ENCODE data around the gene PCBD1.
"Not testable (repeated sequence)": the region's sequence is repeated elsewhere in the genome, so short reads cannot be mapped to it uniquely, and the experiment has no call there.

Gene PCBD1

DNA sequence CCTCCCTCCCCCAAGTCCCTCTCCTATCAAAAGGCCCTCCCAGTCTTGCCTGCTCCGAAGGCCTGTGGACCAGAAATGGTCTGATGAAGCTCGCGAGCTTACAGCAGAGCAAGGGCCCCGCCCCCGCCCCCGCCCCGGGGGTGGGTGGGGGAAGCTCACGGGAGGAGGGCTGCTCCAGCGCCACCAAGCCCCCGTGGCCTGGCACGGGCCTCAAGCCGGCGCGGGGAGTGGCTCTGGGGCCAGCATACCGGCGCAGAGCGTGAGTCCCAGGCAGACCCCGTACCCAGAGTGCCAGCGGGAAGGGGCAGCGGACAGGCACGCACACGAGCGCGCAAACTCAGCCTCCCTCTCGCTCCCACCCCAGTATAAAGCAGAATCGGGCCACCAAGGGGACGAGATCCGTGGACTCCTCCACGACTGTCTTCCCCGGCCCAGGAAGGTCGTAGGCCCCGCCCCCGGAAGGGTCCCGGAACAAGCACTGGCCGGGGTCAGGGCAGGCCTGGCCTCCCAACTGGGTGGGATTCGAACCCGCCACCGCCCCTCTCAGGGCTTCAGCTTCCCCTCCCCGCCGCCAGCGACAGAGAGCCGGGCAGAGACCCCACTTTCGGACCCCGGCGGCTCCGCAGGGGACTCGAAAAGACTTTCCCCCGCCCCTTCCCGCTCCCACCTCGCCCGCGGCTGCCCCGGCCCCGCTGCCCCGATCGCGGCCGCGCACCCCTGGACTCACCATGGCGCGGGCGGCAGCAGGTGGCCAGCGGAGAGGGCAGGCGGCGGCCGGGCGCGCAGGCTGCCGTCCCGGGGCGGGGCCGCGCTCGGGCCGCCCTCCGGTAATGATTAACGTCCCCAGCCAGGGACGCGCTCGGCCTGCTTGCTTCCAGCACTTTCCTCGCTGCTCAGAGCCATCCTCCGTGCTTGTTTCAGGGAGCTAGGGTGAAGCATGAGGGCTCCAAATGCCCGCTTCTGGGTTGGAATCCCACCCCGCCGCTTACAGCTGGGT, at the start of gene PCBD1:
Gene PCBD1, minus strand, starts transcription at position 762 of the 997 bp plus-strand sequence. Its CDS starts 32 bp downstream, at position 730.
- peak; percentile 74 for DNase-seq

DNA sequence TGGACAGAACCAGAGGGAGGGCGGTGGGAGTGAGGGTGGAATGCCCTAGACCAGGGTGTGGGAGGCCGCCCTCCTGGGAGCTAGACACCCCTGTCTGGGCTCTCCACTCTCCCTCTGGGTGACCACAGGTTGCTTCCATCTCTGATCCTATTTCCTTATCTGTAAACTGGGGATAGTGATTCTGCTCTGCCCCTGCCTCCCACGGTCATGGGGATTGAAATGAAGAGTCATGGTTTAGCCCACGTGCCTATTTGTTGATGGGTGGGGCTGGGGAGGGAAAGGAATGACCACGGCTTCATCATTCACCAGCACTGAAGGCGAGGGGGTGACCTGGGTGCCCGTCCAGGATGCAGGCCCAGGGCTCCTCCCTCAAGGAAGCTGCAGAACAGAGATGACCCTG, 49.3 kb upstream of the PCBD1 start:
- no peak for DNase-seq

DNA sequence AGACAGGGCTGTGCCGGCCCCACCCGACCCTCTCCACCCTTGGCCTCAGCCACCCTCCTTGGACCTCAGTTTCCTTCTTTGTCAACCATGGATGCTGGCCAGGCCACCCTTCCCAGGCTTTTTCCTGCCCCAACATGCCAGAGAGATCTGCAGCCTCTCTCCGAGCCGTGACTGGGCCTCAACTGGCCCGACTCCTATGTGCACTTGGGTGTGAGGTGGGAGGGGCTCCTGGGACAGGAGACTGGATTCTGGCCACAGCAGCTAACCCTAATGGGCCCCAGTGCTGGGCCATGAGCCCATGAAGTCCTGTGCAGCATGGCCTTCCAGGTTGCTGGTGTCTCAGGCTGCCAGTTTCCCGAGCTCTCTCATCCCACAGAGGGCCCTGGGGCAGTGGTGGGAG, 47.7 kb upstream of the PCBD1 start:
- no peak for DNase-seq

DNA sequence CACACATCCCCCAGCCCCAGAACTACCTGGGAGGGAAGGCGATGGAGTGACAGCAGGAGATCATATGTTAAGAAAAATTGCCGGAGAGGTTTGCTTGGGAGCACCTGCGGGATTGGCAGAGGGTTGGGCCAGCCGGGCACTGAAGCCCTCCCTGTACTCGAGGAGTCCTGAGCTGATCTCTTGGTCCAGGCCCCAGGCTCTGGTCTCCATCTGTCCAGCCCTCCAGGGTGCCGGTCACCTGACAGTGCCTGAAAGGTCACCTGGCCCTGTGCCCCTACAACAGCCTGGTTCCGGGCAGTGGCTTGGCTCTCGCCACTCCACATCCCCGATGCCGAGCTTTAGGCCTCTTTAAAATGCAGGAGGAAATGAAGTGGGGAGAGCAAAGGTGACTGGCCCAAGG, 47.3 kb upstream of the PCBD1 start:
- no peak for DNase-seq

DNA sequence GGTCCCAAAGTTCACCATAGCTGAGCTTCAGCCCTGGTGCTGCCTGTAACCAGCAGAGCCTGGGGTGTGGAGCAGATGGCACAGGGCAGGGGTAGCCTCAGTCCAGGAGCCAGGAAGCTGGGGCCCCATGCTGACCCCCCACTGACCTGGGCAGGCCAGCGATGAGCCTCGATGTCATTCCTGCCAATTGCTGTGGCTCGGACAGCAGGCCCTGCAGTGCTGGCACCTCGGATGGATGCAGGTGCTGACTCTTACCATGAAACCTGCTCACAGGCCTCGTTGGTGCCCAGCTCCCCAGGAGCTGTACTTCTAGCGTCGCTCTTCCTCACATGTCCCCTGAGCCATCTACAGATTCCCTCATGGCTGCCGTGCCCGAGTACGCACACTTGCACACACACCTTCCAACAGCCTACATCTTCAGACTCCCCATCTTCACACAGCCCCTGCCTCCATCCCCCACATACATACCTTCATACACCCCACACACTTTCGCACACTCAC, 46.8 kb upstream of the PCBD1 start:
- no peak for DNase-seq

DNA sequence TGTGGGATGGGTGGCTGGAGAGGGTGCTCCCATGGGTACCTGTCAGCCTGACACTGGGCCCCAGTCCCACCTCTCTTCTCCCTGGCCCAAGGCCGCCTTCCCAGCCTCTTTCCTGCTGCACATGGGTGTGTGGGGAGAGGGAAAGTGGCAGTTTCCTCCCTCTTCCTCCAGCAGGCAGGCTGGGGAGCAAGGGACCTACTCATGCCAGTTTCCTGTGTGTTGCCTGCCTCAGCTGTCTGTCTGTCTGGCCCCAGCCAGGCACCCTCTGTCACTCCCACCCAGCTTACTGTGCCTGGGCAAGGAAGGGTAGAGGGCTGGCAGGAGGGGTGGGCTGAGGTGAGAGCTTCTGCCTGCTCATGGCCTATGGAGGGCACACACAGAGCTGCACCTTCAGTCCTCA, 46.3 kb upstream of the PCBD1 start:
- no peak for DNase-seq

DNA sequence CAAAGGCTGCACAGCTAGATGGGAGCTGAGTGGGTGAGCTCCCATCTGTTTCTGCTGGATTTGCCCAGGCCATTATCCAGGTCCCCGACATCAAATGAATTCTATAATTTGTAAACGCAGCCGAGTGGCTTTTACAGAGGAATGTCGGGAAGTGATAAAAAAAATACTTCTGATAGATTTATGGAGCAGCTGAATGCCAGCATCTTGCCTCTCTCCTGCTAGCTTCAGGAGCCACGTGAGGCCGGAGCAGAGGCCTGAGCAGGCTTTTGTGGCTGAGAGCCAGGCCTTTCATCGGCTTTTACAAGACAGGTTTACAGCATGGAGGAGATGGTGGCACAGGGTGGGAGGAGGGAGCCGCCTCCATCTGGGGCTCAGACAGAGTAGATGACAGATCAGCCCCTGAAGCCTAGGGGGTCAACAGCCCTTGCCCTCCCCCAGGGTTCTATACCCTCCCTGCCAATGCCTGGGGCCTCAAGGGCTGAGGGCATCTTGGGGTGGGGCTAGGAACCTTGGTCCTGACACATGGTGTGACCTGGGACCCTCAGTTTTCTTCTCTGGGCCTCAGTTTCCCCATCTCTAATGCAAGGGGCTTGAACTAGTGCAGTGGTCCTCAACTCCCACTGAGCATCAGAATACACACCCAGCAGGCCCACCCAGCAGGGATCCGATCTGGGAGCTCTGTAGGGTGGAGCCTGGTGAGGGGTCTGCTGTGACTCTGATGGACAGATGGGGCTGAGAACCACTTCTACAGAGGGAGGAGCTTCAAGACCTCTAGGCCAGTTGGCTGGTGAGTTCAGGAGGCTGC, 44.2 kb upstream of the PCBD1 start:
- DNase-seq = no peak

DNA sequence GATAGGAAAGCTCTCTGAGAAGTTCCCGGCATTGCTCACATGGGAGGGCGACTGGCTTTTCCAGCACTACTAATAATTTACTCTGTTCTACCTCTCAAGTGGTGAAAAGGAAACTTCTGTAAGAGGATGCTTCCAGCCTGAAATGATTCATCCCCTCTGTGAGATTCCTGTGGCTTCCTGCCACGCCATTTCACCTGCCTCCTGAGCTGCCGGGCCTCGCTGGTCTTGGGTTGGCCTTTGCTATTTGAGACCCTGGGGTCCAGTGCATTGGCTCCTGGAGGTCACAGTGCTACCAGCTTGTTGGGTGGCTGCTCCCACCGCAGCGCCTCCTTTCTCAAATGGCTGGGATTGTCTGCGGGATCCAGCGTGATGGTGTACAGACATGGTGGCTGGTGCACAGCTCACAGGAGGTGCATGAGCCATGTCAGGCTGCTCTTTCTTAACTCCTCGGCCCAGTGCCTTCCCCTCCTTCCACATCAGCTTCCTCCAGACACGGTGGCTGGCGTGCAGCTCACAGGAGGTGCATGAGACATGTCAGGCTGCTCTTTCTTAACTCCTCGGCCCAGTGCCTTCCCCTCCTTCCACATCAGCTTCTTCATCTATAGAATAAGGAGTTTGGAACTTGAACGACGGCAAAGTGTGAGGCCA, 42.9 kb upstream of the PCBD1 start:
- DNase-seq = peak; percentile 54

DNA sequence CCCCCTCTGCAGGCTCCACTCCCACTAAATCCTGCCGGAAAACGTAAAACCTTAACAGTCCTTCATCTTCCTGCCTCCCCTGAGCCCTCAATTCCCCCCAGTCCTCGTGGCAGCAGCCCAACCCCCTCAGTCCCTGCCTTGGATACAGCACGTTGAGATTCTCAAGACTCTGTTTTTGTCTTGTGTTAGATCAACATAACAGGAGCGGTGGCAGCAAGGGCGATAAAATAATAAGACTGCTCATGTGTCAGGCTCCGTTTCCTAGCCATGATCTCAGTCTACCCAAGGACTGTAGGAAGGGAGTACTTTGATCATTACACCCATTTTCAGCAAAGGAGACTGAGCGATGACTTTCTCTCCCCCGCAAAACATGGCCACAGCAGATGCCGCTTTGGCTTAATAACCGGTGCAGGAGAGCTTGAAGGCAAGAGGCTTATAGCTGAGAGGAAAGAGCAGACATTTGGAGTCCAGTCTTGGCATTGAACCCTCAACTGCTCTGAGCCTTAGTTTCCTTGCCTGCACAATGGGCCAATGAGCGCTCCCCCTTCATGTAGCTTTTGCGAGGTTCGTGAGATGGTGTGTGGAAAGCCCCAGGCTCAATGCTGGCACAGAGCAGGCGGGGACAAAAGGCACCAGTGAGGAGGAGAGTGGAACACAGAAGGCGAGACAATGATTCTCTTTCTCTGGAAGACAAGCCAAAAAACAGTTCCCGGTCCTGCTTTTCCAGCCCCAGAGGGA, 42.1 kb upstream of the PCBD1 start:
- DNase-seq = no peak

DNA sequence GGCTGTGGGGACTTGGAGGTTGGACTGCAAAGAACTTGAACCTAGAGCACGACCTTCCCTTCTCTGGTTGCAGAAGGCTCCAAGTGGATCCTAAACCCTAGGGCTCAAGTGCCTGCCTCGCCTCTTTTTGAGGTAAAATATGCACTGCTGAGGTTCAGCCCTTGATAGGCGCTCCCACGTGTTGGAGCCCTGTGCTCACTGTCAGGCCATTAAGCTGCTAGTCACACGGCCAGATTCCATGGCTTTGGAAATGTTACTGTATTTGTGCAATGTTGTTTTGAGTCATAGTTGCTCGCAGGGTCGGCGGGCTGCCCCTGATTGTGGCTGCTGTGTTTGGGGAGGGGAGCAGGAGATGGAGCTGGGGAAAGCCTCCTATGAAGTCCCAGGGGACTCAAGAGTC, 39.8 kb upstream of the PCBD1 start:
- DNase-seq = no peak

DNA sequence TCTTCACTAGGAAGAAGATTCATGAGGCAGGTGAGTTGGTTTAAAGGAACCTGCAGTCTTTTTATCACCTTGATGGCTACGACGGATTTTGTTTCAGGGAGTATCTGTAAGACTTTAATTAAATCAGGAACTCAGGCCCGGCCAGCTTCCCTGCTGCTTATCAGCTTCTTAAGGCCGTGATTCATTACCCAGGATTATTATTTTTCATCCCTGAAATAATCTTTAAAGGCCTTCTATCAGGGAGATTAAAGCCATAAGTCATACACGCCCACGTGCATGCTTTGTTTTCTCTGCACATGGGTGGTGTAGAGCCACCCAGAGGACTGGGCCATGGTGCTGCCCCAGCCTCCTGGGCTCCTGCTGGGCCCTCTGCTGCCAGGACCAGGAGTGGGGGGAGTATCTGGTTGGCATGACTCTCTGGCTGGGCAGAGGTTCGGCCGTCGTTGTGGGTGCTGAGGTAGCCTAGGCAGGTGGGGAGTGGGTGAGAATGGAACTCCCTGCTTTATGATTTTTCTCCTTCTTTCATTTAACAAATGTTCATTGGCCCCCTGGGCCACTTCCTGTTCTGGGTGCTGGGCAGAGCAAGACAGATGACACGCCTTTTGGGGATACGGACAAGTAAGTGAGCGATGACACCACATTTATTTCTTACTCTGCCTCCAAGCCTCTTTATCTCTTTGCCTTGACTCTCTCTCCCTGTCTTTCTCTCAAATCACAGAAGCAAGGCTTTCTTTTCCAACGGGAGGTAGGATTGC, 39.0 kb upstream of the PCBD1 start:
- DNase-seq = no peak

DNA sequence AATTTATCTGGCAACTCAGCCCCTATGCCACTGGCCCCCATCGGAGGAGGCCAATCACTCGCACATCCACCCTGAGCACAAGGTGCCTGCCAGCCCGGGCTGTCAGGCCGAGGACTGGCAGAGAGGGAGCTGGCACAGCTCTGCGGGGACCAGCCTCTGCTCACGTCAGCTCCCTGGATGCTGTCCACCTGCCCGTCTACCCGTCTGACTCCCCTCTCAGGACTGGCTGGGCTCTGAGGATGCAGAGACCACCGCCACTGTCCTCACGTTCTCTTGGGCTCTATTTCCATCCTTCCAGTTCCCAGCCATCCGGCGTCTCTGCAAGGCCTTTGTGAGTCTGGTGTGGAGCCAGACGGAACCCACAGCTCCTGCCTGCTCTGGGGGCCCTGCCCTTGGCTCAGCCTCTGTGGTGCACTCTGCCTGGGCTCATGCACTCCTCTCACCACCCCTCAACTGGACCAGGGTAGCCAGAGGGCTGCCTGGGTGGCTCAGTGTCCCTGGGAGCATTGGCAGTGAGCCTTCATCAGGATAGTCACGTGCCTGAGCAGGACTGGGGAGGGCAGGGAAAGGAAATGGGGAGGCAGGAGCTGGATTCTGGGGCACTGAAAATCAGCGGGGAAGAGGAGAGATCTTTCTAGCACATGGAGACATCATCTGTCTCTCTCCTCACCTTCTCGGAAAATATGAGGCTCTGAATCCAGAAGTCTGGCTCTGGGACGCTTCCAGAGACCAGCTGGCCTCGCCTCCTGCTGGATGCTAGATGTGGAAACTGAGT, 38.0 kb upstream of the PCBD1 start:
- no peak for DNase-seq

DNA sequence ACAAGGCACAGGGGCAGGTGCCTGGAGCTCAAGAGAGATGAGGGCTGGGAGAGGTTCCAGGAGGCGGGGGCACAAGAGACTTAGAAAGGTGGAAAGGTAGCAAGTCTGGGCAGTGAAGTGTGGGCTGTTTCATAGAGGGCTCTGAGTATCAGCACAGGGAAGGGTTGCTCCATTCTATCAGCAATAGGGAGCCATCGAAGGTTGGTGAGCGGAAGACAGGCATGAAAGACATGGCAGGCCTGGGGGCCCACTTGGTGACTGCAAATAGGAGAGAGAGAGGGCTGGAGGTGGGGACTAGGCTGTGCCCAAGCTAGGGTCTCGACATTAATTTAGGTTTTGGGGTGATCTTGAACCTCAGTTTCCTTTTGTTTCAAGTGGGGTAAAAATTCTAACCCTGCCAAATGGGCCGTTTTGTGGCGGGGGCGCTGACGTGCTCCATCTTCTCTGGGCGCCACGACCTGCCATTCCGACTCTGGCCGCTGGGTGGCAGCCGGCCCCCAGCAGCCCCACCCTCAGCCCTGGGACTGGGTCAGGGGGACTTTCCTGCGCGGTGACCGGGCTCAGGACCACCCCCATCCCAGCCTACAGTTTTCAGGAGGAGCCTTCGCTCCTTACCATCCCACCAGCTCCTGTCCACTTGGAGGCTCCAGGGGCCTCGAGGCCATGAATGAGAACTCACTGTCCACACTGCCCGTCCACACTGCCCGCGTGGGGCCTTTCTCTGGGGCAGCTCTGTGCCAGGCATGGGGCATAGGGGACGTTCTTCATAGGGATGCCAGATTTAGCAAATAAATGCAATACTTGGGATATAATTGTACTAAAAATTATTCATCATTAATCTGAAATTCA, 37.2 kb upstream of the PCBD1 start:
- DNase-seq = no peak

DNA sequence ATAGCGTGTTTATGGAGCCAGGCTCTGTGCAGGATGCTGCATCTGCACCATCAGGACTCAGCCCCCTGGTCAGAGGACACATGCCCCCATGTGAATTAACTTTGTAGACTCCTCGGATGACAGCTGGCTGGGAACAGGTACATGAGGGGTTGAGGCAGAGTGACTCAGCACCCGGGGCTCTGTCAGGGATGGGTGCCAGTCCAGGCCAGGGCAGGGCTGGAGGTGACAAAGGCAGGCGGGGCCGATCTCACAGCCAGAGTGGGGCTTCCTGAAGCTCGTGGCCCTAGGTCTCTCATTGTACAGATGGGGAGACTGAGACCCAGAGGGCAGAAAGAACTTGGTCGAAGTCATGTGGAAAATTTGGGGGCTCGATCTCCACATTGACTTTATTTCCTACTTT, 35.3 kb upstream of the PCBD1 start:
- DNase-seq = no peak

DNA sequence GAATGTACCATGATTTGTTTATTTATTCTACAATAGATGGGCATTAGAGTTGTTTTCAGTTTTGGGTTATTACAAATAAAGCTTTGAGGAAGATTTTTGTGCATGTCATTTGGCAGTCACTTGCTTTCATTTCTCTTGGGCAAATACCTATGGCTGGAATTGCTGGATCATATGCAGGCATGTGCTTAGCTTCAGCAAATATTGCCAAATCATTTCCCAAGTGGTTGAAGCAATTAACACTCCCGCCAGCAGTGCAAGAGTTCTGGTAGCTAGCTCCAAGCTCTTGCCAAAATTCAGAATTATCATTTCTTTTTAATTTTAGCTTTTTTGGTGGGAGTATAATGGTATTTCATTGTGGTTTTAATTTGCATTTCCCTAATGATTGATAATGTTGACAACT, 32.9 kb upstream of the PCBD1 start:
- no peak for DNase-seq

DNA sequence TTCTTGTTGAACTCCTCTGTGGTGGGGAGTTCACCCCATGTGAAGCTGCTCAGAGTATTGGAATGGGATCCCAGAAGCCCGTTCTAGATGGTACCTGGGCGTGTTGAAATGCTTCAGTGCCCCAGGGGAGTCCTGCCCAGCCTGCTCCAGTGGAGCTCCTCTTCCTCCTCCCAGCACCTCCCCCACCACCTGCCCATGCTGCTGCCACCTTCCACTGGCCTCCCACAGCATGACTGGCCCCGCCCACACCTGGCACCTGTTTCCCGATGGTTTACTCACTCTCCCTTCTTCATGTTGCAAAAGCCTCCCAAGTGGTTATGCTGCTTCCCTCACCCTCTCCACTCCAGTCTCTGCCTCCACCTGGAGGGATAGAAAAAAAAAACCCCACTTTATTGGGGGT, 32.2 kb upstream of the PCBD1 start:
- DNase-seq = no peak

DNA sequence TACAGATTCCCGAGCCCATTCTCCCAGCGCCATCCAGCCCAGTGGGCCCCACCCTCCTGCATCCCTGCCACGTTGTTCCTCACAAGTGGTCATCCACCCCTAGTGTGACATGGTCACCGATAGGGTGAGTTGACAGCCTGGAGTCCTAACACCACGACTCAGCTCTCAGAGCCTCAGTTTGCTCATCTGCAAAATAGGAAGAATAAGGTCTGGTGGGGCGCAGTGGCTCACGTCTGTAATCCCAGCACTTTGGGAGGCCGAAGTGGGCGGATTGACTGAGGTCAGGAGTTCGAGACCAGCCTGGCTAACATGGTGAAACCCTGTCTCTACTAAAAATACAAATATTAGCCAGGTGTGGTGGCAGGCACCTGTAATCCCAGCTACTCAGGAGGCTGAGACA, 31.5 kb upstream of the PCBD1 start:
- DNase-seq = not testable (repeated sequence)

DNA sequence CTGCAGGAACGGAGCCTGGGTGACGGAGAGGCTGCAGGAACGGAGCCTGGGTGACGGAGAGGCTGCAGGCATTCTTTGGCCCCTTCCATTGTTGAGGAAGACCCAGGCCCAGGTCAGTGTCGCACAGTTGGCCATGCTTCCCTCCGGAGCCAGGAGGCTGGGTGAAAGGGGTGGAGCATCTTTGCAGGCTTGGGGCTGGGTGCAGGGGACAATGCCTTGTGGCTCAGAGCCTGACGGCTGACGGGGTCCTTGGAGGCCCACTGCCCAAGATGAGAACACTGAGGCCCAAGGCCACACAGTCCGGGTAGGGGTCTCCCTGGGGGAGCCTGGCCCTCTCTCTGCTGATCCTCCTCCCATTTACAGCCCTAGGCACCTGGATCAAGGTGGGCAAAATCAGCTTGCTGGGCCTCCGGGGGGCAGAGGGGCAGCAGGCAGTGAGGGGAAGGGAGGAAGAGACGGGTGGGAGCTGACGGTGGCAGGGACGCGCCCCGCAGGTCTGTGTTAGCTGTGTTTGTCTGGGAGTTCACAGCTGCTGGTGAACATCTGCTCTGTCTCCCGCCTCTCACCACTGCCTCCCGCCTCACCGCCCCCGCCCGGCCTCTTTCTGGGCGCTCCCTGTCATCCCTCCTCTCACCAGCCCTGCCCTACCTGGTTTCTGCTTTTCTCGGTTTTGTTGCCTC, 30.6 kb upstream of the PCBD1 start:
- DNase-seq = no peak

DNA sequence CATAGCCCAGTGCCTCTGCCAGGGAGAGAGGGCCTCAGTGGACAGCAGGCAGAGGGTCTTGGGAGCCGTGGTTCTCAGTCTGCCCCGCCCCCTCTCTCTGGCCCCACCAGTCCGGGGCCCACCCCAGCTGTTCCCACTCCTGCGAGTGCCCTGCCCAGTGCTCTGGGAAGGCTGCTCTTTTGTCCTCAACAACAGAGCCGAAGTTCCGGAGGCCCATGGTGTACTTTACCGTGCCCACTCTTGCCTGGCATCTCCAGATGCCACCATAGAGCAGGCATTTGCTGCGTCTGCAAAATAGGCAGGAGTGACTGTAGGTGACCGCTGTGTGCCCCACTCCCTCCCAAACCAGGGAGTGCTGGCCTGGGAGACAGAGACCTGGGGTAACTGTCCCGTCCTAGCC, 29.3 kb upstream of the PCBD1 start:
- no peak for DNase-seq

Data from fibroblast of skin of right biceps (primary cell).